ENCODE data around the gene SLC12A5. TPM values are rescaled to one million over a fixed set of nuclear protein-coding genes. Genes with fewer than 3 reads are reported as not detected.

The SLC12A5 gene
- total RNA-seq, 1 donor, result not detected

DNA sequence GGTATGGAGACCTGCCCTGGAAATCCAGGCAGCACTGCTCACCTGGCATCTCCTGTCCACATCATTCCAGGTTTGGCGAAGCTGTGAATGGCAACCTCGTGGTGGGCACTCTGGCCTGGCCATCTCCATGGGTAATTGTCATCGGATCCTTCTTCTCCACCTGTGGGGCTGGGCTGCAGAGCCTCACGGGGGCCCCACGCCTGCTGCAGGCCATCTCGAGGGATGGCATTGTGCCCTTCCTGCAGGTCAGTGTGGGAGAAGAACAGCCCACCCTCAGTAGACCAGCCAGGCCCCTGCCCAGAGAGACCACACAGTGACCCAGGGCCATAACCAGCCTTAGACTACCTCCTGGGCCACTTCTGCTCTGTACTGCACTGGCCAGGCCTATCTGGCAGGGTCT lies 15.9 kb downstream of the SLC12A5 start:
- TF ChIP-seq, protein P1, sequence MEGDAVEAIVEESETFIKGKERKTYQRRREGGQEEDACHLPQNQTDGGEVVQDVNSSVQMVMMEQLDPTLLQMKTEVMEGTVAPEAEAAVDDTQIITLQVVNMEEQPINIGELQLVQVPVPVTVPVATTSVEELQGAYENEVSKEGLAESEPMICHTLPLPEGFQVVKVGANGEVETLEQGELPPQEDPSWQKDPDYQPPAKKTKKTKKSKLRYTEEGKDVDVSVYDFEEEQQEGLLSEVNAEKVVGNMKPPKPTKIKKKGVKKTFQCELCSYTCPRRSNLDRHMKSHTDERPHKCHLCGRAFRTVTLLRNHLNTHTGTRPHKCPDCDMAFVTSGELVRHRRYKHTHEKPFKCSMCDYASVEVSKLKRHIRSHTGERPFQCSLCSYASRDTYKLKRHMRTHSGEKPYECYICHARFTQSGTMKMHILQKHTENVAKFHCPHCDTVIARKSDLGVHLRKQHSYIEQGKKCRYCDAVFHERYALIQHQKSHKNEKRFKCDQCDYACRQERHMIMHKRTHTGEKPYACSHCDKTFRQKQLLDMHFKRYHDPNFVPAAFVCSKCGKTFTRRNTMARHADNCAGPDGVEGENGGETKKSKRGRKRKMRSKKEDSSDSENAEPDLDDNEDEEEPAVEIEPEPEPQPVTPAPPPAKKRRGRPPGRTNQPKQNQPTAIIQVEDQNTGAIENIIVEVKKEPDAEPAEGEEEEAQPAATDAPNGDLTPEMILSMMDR (IDR thresholded peaks at IDR 0.05; ENCODE audit: insufficient read depth, low read length), result no peak
- no peak for DNase-seq (ENCODE audit: low read depth)

GRCh38 chr20:46046588-46047310 lies 17.7 kb downstream of the SLC12A5 start:
- TF ChIP-seq, protein P1 (IDR thresholded peaks at IDR 0.05; ENCODE audit: insufficient read depth, low read length), result no peak
- no peak for DNase-seq (ENCODE audit: low read depth)
- H3K4me3 ChIP-seq (ENCODE audit: low read depth, low read length), result no peak overlapping the region

More for the DNA sequence above, 15.9 kb downstream of the SLC12A5 start:
- no peak overlapping the region for H3K4me3 ChIP-seq (ENCODE audit: low read depth, low read length)

- H3K4me3 ChIP-seq (ENCODE audit: low read depth, low read length), result no peak overlapping the region
- no peak for DNase-seq (ENCODE audit: low read depth)
- TF ChIP-seq, protein P1 (IDR thresholded peaks at IDR 0.05; ENCODE audit: insufficient read depth, low read length), result no peak
Observed at GRCh38 chr20:46047821-46048220, 18.8 kb downstream of the SLC12A5 start.

- TF ChIP-seq, protein P1 (IDR thresholded peaks at IDR 0.05; ENCODE audit: insufficient read depth, low read length), result no peak
- no peak for DNase-seq (ENCODE audit: low read depth)
- no peak overlapping the region for H3K4me3 ChIP-seq (ENCODE audit: low read depth, low read length)
Observed at GRCh38 chr20:46049190-46049589, 20.2 kb downstream of the SLC12A5 start.

GRCh38 chr20:46049815-46050214 lies 20.8 kb downstream of the SLC12A5 start:
- DNase-seq (ENCODE audit: low read depth), result no peak
- no peak overlapping the region for H3K4me3 ChIP-seq (ENCODE audit: low read depth, low read length)
- TF ChIP-seq, protein P1 (IDR thresholded peaks at IDR 0.05; ENCODE audit: insufficient read depth, low read length), result no peak

GRCh38 chr20:46050444-46050843 lies 21.4 kb downstream of the SLC12A5 start:
- TF ChIP-seq, protein P1 (IDR thresholded peaks at IDR 0.05; ENCODE audit: insufficient read depth, low read length), result no peak
- H3K4me3 ChIP-seq (ENCODE audit: low read depth, low read length), result no peak overlapping the region
- no peak for DNase-seq (ENCODE audit: low read depth)

- H3K4me3 ChIP-seq (ENCODE audit: low read depth, low read length), result no peak overlapping the region
- TF ChIP-seq, protein P1 (IDR thresholded peaks at IDR 0.05; ENCODE audit: insufficient read depth, low read length), result no peak
- no peak for DNase-seq (ENCODE audit: low read depth)
Observed at GRCh38 chr20:46050885-46051284, 21.9 kb downstream of the SLC12A5 start.

All from fibroblast of the aortic adventitia (primary cell).